Sigmoid colon (tissue), 4 donors: ENCODE data around the gene TNNT2.

Experiments
- CTCF ChIP-seq, 4 experiments: fragments of 450-650 bp in 3 of 4; fragments of 200-600 bp in 1 of 4; IDR thresholded peaks; one replicate each; pipeline ENCODE4 v1.5.1; 2016 to 2019; ENCODE audit warnings: antibody characterized with exemption in 4 of 4, mild to moderate bottlenecking in 3 of 4, moderate library complexity in 2 of 4
- EP300 ChIP-seq, 4 donors: sonication (generic); formaldehyde crosslinking; IDR thresholded peaks; one replicate each; pipeline ENCODE4 v1.6.1; 2017; ENCODE audit warnings: antibody characterized with exemption in 4 of 4
- POLR2A ChIP-seq, 2 donors: fragments of 450-650 bp; IDR thresholded peaks; one replicate each; pipeline ENCODE4 v1.6.1; 2016; ENCODE audit warnings: antibody characterized with exemption in 2 of 2, mild to moderate bottlenecking in 2 of 2, moderate library complexity in 2 of 2
- POLR2AphosphoS5 ChIP-seq, 4 donors: sonication (generic); formaldehyde crosslinking; IDR thresholded peaks; one replicate each; pipeline ENCODE4 v1.6.1; 2017; ENCODE audit warnings: antibody characterized with exemption in 4 of 4

DNA sequence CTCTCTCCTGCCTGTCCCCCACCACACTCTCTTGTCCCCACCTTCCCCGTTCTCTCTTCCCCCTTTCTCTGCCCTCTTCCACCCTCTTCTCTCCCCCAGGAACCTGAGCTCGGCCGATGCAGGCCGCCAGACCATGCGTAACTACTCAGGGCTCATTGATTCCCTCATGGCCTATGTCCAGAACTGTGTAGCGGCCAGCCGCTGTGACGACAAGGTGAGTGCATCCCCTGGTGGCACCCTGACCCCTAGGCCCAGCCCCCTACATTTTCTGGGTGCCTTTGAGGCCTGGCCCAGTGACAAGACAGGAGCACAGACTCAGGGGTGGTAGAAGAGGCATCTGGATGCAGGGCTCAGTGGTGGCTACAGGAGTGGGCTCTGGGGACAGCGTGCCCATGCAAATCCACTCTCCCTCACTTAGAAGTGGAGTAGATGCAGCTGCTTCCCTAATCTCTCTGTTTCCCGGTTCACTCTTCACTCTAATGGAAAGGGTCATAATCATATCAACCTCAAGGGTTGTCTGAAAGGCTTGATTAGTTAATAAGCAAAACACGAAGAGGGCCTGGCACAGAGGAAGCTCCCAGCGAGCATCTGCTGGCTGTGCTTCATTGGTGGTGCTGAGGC, 57.2 kb downstream of the TNNT2 start:
- no peak for TF ChIP-seq CTCF (IDR thresholded peaks at IDR 0.05)
- no peak for TF ChIP-seq POLR2AphosphoS5 (IDR thresholded peaks at IDR 0.05)
- TF ChIP-seq POLR2A (IDR thresholded peaks at IDR 0.05), result no peak
- TF ChIP-seq EP300 (IDR thresholded peaks at IDR 0.05), result no peak
